Loucy (cell line): ENCODE measurements around the gene ZCCHC3.

Experiments
- CTCF ChIP-seq: fragments of 200-600 bp; sonication (generic); conservative IDR thresholded peaks from 2 replicates; pipeline ENCODE4 v1.5.1; 2014; ENCODE audit warnings: mild to moderate bottlenecking, antibody characterized with exemption, low read length
- EZH2phosphoT487 ChIP-seq: fragments of 200-600 bp; IDR thresholded peaks from 2 replicates; pipeline ENCODE4 v1.6.1; 2018; ENCODE audit warnings: antibody characterized with exemption, mild to moderate bottlenecking, moderate library complexity, borderline replicate concordance

DNA sequence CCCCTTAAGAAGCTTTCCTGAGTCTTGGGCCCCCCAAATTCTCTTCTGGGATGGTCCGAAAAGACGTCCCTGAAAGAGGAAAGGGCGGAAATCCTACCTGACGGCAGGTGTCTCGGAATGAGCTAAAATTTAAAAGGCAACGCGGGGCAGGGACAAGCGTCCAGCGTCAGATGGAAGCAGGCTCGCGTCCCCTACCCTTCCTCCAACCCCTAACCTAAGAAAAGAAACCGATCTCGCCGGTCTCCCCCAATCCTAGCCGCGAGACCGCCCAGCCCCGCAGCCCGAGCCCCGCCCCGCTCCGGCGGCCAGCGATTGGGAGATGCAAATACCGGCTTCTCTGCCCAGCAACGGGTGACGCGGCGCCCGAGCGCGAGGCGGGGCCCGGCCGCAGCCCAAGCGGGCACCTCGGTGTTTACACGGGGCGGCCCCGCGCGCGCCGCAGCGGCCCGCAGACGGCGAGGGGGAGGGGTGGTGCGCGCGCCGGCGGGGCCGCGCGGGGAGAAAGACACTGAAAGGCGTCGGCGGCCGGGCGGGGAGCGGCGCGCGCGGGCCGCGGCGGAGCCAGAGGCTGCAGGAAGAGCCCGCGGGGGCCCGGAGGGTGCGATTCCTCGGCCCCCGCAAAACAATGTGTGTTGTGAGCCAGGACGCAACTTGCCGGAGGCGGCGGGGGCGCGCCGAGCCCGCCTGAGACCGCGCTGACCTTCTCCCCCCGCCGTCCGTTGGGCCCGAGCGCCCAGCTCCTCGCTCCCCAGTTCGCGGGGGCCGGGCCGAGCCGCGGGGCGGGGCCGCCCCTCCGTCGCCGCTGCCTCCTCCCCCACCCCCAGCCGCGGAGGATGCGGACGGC is 27.9 kb downstream of the ZCCHC3 start, which contains the start of gene SOX12:
- TF ChIP-seq CTCF, result no peak
- TF ChIP-seq EZH2phosphoT487, result no peak
